BLaER1 (cell line): ENCODE results near the gene ADM2.
A peak's percentile ranks its signal among the peaks of the same experiment; 100 is the strongest.
"Not testable (repeated sequence)": the region's sequence is repeated elsewhere in the genome, so short reads cannot be mapped to it uniquely, and the experiment has no call there.

Experiments
- H3K27ac ChIP-seq: shearing (Covaris generic); formaldehyde crosslinking; 2 replicates; pipeline ENCODE4 v1.8.1; 2022
- H3K27me3 ChIP-seq: shearing (Covaris generic); formaldehyde crosslinking; 2 replicates; pipeline ENCODE4 v1.8.1; 2022
- H3K36me3 ChIP-seq: shearing (Covaris generic); formaldehyde crosslinking; 2 replicates; pipeline ENCODE4 v1.8.1; 2022
- H3K4me1 ChIP-seq: shearing (Covaris generic); formaldehyde crosslinking; 2 replicates; pipeline ENCODE4 v1.8.1; 2022
- H3K4me2 ChIP-seq: shearing (Covaris generic); formaldehyde crosslinking; 2 replicates; pipeline ENCODE4 v1.8.1; 2022
- H3K4me3 ChIP-seq: shearing (Covaris generic); formaldehyde crosslinking; 2 replicates; pipeline ENCODE4 v1.8.1; 2022
- H3K9ac ChIP-seq: shearing (Covaris generic); formaldehyde crosslinking; 2 replicates; pipeline ENCODE4 v1.8.1; 2022
- H3K9me3 ChIP-seq: shearing (Covaris generic); formaldehyde crosslinking; 2 replicates; pipeline ENCODE4 v1.8.1; 2022
- H4K20me1 ChIP-seq: shearing (Covaris generic); formaldehyde crosslinking; 2 replicates; pipeline ENCODE4 v1.8.1; 2022
- Cebpa-rat ChIP-seq: shearing (Covaris generic); IDR thresholded peaks from 2 replicates; pipeline ENCODE4 v1.8.1; 2022

Gene ADM2

GRCh38 chr22:50529416-50529896 lies 48.1 kb downstream of the ADM2 start:
- Histone ChIP-seq H3K4me3 (peak overlapping the region; percentile 63), H3K27ac (no peak overlapping the region), H3K4me1 (peaks cover 49% of the 10 kb centered on the region), H4K20me1 (peaks cover 43% of the 10 kb centered on the region), H3K4me2 (peak overlapping the region; percentile 73), H3K9ac (no peak overlapping the region), H3K27me3 (peaks cover 67% of the 10 kb centered on the region), H3K36me3 (no peaks in the 10 kb centered on the region), H3K9me3 (peaks cover 18% of the 10 kb centered on the region)
- TF ChIP-seq Cebpa-rat, result no peak

- no peak within 1 kb of the TSS for H3K27ac ChIP-seq
- no peak for TF ChIP-seq Cebpa-rat
- peaks cover 44% of the 10 kb centered on the region for H3K4me1 ChIP-seq
- peaks cover 67% of the 10 kb centered on the region for H3K27me3 ChIP-seq
- peaks cover 39% of the 10 kb centered on the region for H4K20me1 ChIP-seq
- peak within 1 kb of the TSS; percentile 73 for H3K4me2 ChIP-seq
- peaks cover 18% of the 10 kb centered on the region for H3K9me3 ChIP-seq
- 0 out of 2 replicates have a peak within 1 kb of the TSS, but pooled peaks have one; percentile 10 for H3K9ac ChIP-seq
- no peaks in the 10 kb centered on the region for H3K36me3 ChIP-seq
- H3K4me3 ChIP-seq, result peak within 1 kb of the TSS; percentile 63
Measured at GRCh38 chr22:50529897-50530579, 48.7 kb downstream of the ADM2 start, which contains the start of gene TYMP. TSS of gene TYMP (minus strand) at chr22:50530012. CDS start at chr22:50529709, 303 bp downstream.

- peak overlapping the region; percentile 63 for H3K4me3 ChIP-seq
- no peak overlapping the region for H3K9ac ChIP-seq
- peak overlapping the region; percentile 73 for H3K4me2 ChIP-seq
- H4K20me1 ChIP-seq, result peaks cover 39% of the 10 kb centered on the region
- peaks cover 67% of the 10 kb centered on the region for H3K27me3 ChIP-seq
- no peak overlapping the region for H3K27ac ChIP-seq
- H3K9me3 ChIP-seq, result peaks cover 18% of the 10 kb centered on the region
- H3K4me1 ChIP-seq, result peaks cover 44% of the 10 kb centered on the region
- TF ChIP-seq Cebpa-rat, result no peak
- H3K36me3 ChIP-seq, result no peaks in the 10 kb centered on the region
Measured at GRCh38 chr22:50530580-50530876, 49.2 kb downstream of the ADM2 start.

- Histone ChIP-seq H3K9ac (peak overlapping the region; percentile 10; the same call in 1 of the 2 replicates), H3K4me3 (peak overlapping the region; percentile 63)
- TF ChIP-seq Cebpa-rat, result no peak
Measured at GRCh38 chr22:50530877-50531545, 49.7 kb downstream of the ADM2 start.

GRCh38 chr22:50531546-50531961 lies 50.2 kb downstream of the ADM2 start:
- Histone ChIP-seq H3K4me2 (peak overlapping the region; percentile 73), H3K4me1 (peaks cover 42% of the 10 kb centered on the region), H3K27me3 (peaks cover 67% of the 10 kb centered on the region), H3K9me3 (peaks cover 18% of the 10 kb centered on the region), H3K27ac (no peak overlapping the region), H3K36me3 (no peaks in the 10 kb centered on the region), H3K4me3 (peak overlapping the region; percentile 63), H4K20me1 (peaks cover 39% of the 10 kb centered on the region), H3K9ac (no peak overlapping the region)
- TF ChIP-seq Cebpa-rat, result no peak

More at GRCh38 chr22:50530877-50531545, 49.7 kb downstream of the ADM2 start:
- peaks cover 39% of the 10 kb centered on the region for H4K20me1 ChIP-seq
- H3K4me1 ChIP-seq, result peaks cover 44% of the 10 kb centered on the region
- H3K9me3 ChIP-seq, result peaks cover 18% of the 10 kb centered on the region
- no peaks in the 10 kb centered on the region for H3K36me3 ChIP-seq
- no peak overlapping the region for H3K27ac ChIP-seq
- peak overlapping the region; percentile 73 for H3K4me2 ChIP-seq
- peaks cover 67% of the 10 kb centered on the region for H3K27me3 ChIP-seq

- no peaks in the 10 kb centered on the region for H3K36me3 ChIP-seq
- no peak for TF ChIP-seq Cebpa-rat
- H3K27me3 ChIP-seq, result peaks cover 67% of the 10 kb centered on the region
- H3K27ac ChIP-seq, result no peak overlapping the region
- peaks cover 39% of the 10 kb centered on the region for H4K20me1 ChIP-seq
- peaks cover 37% of the 10 kb centered on the region for H3K4me1 ChIP-seq
- no peak overlapping the region for H3K4me2 ChIP-seq
- no peak overlapping the region for H3K9ac ChIP-seq
- peaks cover 18% of the 10 kb centered on the region for H3K9me3 ChIP-seq
- H3K4me3 ChIP-seq, result 0 out of 2 replicates have a peak overlapping the region, but pooled peaks have one; percentile 63
Measured at GRCh38 chr22:50531962-50532674, 50.8 kb downstream of the ADM2 start.

- Histone ChIP-seq H3K27me3 (peaks cover 63% of the 10 kb centered on the region), H3K4me1 (peaks cover 29% of the 10 kb centered on the region), H3K27ac (no peak overlapping the region), H3K4me3 (no peak overlapping the region), H3K36me3 (no peaks in the 10 kb centered on the region), H3K4me2 (no peak overlapping the region), H3K9ac (no peak overlapping the region), H4K20me1 (peaks cover 39% of the 10 kb centered on the region), H3K9me3 (peaks cover 18% of the 10 kb centered on the region)
- no peak for TF ChIP-seq Cebpa-rat
Measured at GRCh38 chr22:50532824-50533796, 51.8 kb downstream of the ADM2 start.

GRCh38 chr22:50533856-50534711 lies 52.7 kb downstream of the ADM2 start:
- not testable (repeated sequence) for H3K4me3 ChIP-seq, H3K4me2 ChIP-seq, H3K36me3 ChIP-seq, H3K27ac ChIP-seq, H3K9ac ChIP-seq
- H3K27me3 ChIP-seq, result peaks cover 53% of the 10 kb centered on the region
- H3K4me1 ChIP-seq, result peaks cover 23% of the 10 kb centered on the region
- H3K9me3 ChIP-seq, result peaks cover 18% of the 10 kb centered on the region
- peaks cover 32% of the 10 kb centered on the region for H4K20me1 ChIP-seq
